Measurements from ENCODE around the gene PPP1R14D.
A peak's percentile ranks its signal among the peaks of the same experiment; 100 is the strongest.

Gene PPP1R14D

GRCh38 chr15:40776537-40777141, 51.9 kb downstream of the PPP1R14D start:
- peak; percentile 54 to 72 for DNase-seq

GRCh38 chr15:40775740-40776536, 52.6 kb downstream of the PPP1R14D start:
- no peak for DNase-seq

- DNase-seq, result no peak
These were observed 53.5 kb downstream of the PPP1R14D start for GRCh38 chr15:40775007-40775406.

- DNase-seq, result no peak
These were observed 54.6 kb downstream of the PPP1R14D start for GRCh38 chr15:40773902-40774301.

DNA sequence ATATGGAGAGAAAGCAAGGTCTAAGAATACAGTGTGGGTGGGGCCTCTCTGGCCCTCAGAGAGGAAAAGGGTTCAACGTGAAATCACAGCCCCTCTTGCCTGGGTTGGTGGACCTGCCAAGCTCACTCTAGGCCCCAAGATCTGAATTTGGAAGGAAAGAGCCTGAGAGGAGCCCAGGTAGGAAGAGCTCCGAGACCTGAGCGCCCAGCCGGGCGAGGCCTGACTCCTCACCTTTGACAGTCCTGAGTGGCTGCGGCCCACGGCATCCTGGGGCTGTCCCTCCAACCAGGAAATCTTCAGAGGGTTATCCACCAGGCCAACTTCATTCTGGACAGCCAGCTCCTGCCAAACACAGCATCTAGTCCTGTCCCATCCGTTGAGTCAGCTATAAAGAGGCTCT, 55.0 kb downstream of the PPP1R14D start:
- no peak for DNase-seq

DNA sequence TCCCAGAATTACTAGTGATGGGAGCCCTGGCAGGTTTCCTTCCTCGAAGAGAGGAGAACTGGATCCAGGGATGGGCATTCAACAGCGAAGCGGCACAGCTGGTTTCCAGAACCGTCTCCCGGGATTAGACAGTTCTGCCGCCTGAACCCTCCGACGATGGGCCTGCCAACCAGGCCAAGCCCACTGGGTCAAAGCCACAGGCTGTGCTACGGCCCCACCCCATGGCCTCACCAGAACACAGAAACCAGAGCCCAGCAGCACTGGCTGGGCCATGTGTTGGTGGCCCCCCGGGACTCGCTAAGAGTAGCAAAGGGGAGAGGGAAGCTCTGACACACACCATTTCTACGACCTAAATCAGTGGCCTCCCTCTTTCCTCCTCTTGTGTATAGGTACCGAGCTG, 56.5 kb downstream of the PPP1R14D start:
- DNase-seq, result no peak

GRCh38 chr15:40771242-40771641, 57.3 kb downstream of the PPP1R14D start:
- no peak for DNase-seq

- no peak for DNase-seq
These were observed 58.3 kb downstream of the PPP1R14D start for GRCh38 chr15:40770147-40770721.

GRCh38 chr15:40769274-40770146, 59.0 kb downstream of the PPP1R14D start, which contains the start of gene C15orf62:
C15orf62 (plus strand) TSS chr15:40769980; CDS start chr15:40770496, 516 bp downstream.
- peak; percentile 32 to 57 for DNase-seq

GRCh38 chr15:40768521-40769273, 59.8 kb downstream of the PPP1R14D start:
- no peak for DNase-seq

DNA sequence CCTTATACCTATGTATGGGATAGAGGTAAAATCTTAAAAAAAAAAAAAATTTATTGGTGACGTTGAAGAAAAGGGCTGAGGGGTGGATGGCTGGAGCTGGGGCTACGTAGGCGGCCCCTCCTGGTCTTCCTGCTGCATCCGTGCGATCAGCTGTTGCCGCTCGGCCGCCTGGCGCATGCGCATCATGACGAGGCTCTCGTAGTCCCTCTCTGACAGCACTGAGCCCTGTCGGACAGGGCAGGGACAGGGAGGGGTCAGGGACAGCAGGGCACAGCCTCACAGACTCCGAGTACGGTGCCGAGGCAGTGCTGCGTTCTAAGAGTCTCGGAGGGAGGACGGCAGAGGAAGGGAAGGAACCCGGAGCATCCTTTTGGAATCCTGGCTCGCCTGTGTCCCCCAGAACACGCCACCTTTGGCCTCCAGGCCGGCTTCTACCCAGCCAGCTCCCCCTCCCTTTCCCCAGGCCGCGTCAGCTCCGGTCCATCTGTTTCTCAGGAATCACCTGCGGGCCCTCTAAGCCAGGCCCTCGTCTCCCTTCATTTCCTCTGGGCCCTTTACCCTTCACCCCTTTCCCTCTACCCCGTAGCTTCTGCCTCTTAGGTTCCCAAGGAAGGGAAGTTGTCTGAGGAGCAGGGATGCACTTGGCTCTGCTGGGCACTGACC, 60.5 kb downstream of the PPP1R14D start:
- DNase-seq, result no peak

GRCh38 chr15:40766906-40767837, 61.3 kb downstream of the PPP1R14D start:
- no peak for DNase-seq

DNA sequence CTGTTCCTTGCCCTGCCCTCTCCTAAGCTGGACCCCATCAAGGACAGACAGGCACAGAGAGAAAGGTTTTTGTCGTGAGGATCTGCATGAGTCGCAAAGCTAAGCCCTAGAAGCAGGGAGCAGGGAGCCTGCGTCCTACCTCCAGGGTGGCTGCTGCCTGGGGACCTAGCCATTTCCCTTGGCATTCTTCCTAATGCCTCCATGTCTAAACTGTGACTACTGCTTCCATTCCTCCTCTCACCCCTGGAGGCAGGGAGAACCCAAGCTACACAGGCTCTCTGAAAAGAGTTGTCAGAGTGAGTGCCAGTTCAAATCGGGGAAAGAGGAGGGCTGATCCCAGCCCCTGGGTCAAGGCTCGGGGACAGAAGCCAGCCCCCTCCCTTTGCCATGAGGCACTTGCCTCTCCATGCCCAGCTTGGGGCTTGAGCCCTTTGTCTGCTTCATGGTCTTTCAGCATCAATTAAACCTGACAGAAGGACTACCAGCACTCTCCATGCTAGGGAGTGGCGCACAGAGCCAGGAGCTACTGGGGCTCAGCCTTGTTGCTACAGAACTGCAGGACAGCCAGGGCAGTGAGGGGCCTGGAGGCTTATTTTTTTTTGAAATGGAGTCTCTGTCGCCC, 62.2 kb downstream of the PPP1R14D start:
- no peak for DNase-seq

Data from CD4-positive, alpha-beta T cell treated with Interferon alpha-2 for 1 hour (primary cell).